Measurements from ENCODE around the gene HDAC4. TPM values are rescaled to one million over a fixed set of nuclear protein-coding genes. Genes with fewer than 3 reads are reported as not detected.

Gene HDAC4
- total RNA-seq, 1 donor from 2014 or later = 44.7 TPM

DNA sequence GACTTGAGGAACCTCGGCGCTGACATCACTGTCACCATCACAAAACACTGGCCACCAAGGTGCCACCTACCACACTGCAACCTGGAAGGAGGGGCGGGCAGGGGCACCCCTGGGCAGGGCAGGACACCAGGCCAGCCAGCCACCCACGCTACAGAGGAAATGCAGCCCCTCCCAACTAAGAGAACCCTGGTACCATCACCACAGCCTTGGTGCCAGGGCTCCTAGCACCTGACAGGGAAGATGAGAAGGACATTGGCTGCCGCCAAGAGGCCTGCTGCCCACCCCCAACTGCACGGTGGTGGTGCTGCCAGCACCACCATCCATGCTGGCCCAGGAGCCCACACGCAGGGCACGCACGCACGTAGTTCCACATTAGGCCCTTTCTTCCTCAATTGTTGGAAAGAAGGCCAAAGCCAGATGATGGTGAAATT is 88.7 kb downstream of the HDAC4 start:
- peaks cover 17% of the 10 kb centered on the region for H3K36me3 Mint-ChIP-seq (ENCODE audit: low read depth)
- H3K4me3 Mint-ChIP-seq = no peak overlapping the region
- peaks cover 24% of the 10 kb centered on the region for H3K4me1 Mint-ChIP-seq
- no peaks in the 10 kb centered on the region for H3K9me3 Mint-ChIP-seq
- H3K27me3 Mint-ChIP-seq = no peaks in the 10 kb centered on the region
- H3K27ac Mint-ChIP-seq = no peak overlapping the region
- DNase-seq = no peak
- intact Hi-C loops (cut with micrococcal nuclease) = no loop called here

- Mint-ChIP-seq H3K27ac (no peak overlapping the region), H3K4me1 (peaks cover 17% of the 10 kb centered on the region), H3K9me3 (no peaks in the 10 kb centered on the region), H3K27me3 (no peaks in the 10 kb centered on the region), H3K4me3 (no peak overlapping the region), H3K36me3 (ENCODE audit: low read depth) (peaks cover 11% of the 10 kb centered on the region)
- intact Hi-C loops (cut with micrococcal nuclease) = no loop called here
- no peak for DNase-seq
Observed at GRCh38 chr2:239311132-239312040, 89.4 kb downstream of the HDAC4 start.

DNA sequence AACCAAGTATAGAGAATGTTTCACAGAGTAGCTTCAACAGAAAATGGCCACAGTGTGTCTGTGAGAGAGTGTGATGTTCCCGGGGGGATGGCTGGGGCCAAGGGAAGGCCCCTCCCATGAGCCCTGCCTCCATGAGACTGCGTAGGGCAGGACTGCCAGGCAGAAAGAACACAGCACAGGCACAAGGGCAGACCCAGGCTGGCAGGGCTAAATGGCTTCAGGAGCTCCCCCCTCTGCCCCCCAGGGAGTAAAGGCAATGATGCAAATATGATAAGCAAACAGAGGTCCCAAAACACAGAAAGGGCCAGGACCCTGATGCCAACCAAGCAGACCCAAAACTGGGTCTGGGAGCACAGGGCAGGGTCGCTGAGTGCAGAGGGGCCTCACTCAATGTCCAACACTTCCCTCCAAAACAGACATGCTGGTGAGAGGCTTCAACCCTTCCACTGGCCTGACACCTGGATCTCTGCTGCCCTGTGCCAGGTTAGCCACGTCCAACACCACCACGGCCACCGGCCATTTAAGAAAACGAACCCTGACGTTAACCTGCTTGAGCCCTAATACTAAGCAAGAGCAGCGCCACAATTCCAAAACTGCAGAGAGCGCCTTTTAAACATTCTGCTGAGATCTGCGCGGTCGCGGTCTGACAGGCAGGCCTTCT is 90.3 kb downstream of the HDAC4 start:
- Mint-ChIP-seq H3K4me1 (peaks cover 16% of the 10 kb centered on the region), H3K9me3 (no peaks in the 10 kb centered on the region), H3K27me3 (no peaks in the 10 kb centered on the region), H3K27ac (no peak overlapping the region), H3K4me3 (no peak overlapping the region), H3K36me3 (ENCODE audit: low read depth) (peaks cover 11% of the 10 kb centered on the region)
- intact Hi-C loops (cut with micrococcal nuclease) = no loop called here
- no peak for DNase-seq

DNA sequence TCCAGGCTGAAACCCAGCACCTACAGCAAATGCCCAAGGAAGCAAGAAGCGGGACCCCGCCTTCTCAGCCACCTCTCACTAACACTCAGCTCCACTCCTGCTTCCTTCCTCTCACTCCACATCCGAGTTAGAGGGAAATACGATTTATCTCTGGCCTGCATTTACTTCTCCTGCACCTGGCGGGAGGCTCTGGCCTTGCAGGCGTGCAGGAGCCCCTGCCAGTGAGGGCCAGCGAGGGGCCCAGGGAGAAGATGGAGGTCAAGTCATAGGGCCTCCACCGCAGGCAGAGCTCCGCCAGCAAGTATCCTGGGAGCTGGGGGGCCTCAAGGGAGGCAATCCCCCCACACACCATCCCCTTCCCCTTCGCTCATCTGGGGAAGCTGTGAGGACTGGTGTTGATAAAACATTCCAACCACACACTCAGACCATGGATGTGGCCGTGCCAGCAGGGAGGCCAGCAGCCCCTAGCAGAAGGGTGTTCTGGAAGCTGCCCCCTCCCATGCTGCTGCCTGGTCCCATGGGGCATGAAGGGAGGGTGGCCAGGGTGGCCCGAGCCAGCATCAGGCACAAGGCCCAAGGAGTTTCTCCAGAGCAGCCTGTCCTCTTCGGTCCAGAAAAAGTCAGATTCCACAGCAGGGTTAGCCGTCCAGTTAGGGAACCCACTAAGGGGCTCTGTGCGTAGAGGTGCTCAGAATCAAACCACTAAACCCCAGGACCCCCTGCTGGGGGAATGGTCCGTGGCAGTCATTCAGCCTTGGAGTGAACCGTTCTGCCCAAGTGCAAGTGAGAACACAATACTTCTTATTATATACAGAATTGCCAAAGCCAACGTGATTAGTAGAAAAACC is 91.2 kb downstream of the HDAC4 start:
- Mint-ChIP-seq H3K27me3 (no peaks in the 10 kb centered on the region), H3K4me3 (no peak overlapping the region), H3K36me3 (ENCODE audit: low read depth) (peaks cover 7% of the 10 kb centered on the region), H3K27ac (no peak overlapping the region), H3K9me3 (no peaks in the 10 kb centered on the region), H3K4me1 (peaks cover 14% of the 10 kb centered on the region)
- DNase-seq = no peak
- intact Hi-C loops (cut with micrococcal nuclease) = no loop called here

GRCh38 chr2:239308661-239309397 is 92.0 kb downstream of the HDAC4 start:
- H3K27ac Mint-ChIP-seq = no peak overlapping the region
- DNase-seq = no peak
- H3K4me3 Mint-ChIP-seq = no peak overlapping the region
- peaks cover 18% of the 10 kb centered on the region for H3K4me1 Mint-ChIP-seq
- intact Hi-C loops (cut with micrococcal nuclease) = no loop called here
- no peaks in the 10 kb centered on the region for H3K9me3 Mint-ChIP-seq
- H3K27me3 Mint-ChIP-seq = no peaks in the 10 kb centered on the region
- H3K36me3 Mint-ChIP-seq (ENCODE audit: low read depth) = peaks cover 2% of the 10 kb centered on the region

DNA sequence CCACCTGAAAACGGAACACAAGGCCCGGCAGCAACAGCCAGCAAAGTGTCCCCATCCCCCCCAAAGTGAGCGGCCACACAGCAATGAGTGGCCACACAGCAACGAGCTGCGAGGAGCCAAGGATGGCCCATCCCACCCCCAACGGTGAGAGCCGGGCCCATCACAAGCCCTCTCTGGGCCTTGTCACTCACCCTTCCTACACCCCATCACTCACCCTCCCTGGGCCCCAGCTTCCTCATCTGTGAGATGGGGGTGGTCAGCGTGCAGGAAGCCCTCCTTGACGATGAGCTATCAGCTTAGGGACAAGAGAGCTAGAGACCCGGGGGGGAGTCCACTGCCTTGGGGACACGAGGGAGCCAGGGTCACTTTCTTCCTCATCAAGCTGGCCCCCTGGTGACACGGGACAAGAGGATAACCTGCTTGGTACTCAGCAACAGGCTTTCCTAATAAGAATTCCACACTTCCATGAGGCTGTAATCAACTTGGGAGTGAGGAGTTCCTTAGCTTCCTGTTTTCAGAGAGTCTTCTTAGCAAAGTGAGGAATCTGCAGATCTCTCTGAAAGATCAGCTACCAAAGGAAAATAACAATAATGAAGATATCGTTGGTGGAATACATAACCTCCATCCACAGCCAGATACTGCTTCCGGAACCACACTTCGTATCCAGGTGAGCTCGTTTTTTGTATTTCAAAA is 92.8 kb downstream of the HDAC4 start:
- Mint-ChIP-seq H3K27me3 (no peaks in the 10 kb centered on the region), H3K27ac (no peak overlapping the region), H3K9me3 (no peaks in the 10 kb centered on the region), H3K4me1 (peaks cover 19% of the 10 kb centered on the region), H3K4me3 (no peak overlapping the region), H3K36me3 (ENCODE audit: low read depth) (no peaks in the 10 kb centered on the region)
- intact Hi-C loops (cut with micrococcal nuclease) = no loop called here
- no peak for DNase-seq

- H3K4me3 Mint-ChIP-seq = no peak overlapping the region
- DNase-seq = no peak
- H3K27ac Mint-ChIP-seq = no peak overlapping the region
- intact Hi-C loops (cut with micrococcal nuclease) = no loop called here
- H3K36me3 Mint-ChIP-seq (ENCODE audit: low read depth) = no peaks in the 10 kb centered on the region
- no peaks in the 10 kb centered on the region for H3K9me3 Mint-ChIP-seq
- no peaks in the 10 kb centered on the region for H3K27me3 Mint-ChIP-seq
- H3K4me1 Mint-ChIP-seq = peaks cover 21% of the 10 kb centered on the region
Observed at GRCh38 chr2:239307221-239307569, 93.6 kb downstream of the HDAC4 start.

GRCh38 chr2:239306274-239307220 is 94.3 kb downstream of the HDAC4 start:
- no peak overlapping the region for H3K27ac Mint-ChIP-seq
- intact Hi-C loops (cut with micrococcal nuclease) = no loop called here
- H3K4me3 Mint-ChIP-seq = no peak overlapping the region
- no peaks in the 10 kb centered on the region for H3K36me3 Mint-ChIP-seq (ENCODE audit: low read depth)
- no peaks in the 10 kb centered on the region for H3K9me3 Mint-ChIP-seq
- DNase-seq = no peak
- H3K4me1 Mint-ChIP-seq = peaks cover 26% of the 10 kb centered on the region
- no peaks in the 10 kb centered on the region for H3K27me3 Mint-ChIP-seq

- Mint-ChIP-seq H3K4me1 (peaks cover 27% of the 10 kb centered on the region), H3K9me3 (no peaks in the 10 kb centered on the region), H3K27me3 (no peaks in the 10 kb centered on the region), H3K4me3 (no peak overlapping the region), H3K36me3 (ENCODE audit: low read depth) (no peaks in the 10 kb centered on the region), H3K27ac (no peak overlapping the region)
- DNase-seq = no peak
- intact Hi-C loops (cut with micrococcal nuclease) = no loop called here
Observed at GRCh38 chr2:239305771-239306170, 95.0 kb downstream of the HDAC4 start.

DNA sequence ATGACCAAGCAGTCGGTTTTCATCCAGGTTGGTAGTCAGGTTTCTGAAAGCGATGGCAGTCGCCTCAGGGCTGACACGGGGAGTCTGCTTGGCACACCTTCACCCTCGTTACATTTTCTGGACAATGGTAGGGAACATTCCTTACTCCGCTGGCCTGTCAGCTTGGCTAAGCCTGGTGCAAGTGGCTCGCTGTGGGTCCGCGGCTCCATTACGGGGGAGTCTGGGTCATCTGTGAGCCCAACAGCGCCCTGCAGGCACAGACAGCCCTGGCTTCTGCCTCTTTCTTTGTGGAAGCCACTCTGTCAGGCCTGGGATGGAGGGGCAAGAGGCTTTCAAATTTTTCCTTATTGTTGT is 95.6 kb downstream of the HDAC4 start:
- Mint-ChIP-seq H3K36me3 (ENCODE audit: low read depth) (no peaks in the 10 kb centered on the region), H3K4me3 (no peak overlapping the region), H3K9me3 (no peaks in the 10 kb centered on the region), H3K27ac (no peak overlapping the region), H3K4me1 (peaks cover 27% of the 10 kb centered on the region), H3K27me3 (no peaks in the 10 kb centered on the region)
- no peak for DNase-seq
- intact Hi-C loops (cut with micrococcal nuclease) = no loop called here

DNA sequence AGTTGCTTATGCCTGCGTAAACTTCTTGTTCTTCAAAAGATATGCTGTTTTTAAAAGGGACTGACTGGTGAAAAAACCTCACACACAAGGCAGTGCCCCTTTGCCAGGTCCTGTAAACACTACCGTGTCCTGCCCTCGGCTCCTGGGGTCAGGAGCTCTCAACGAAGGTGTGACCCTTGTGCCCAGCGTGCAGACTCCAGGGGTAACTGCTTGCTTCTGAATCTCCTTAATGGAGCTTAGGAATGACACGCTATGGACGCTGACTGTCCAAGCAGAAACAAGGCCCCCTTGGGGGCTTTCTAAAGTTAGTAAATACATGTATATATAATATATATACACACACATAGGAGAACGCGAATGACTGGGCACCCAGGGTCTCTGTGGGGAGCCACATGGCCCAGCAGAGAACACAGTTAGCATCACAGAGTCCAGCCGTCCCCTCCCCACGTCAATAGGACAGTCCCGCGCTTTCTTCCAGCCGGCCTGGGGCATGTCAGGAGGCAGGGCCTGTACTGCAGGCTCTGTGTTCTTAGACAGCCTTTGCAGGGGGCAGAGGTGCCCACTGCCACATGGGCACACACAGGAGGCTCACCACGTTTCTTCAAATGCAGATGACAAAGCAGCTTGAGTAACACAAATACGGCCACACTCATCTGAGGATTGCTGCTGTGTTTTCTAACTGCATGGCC is 96.1 kb downstream of the HDAC4 start:
- Mint-ChIP-seq H3K9me3 (no peaks in the 10 kb centered on the region), H3K27ac (no peak overlapping the region), H3K36me3 (ENCODE audit: low read depth) (no peaks in the 10 kb centered on the region), H3K4me3 (no peak overlapping the region), H3K4me1 (peaks cover 30% of the 10 kb centered on the region), H3K27me3 (no peaks in the 10 kb centered on the region)
- no peak for DNase-seq
- intact Hi-C loops (cut with micrococcal nuclease) = no loop called here
